ENCODE results near the gene APRT. TPM values are rescaled to one million over a fixed set of nuclear protein-coding genes. Genes with fewer than 3 reads are reported as not detected.
A peak's percentile ranks its signal among the peaks of the same experiment; 100 is the strongest.

APRT gene
- total and polyA plus RNA-seq, 5 donors from 2014 or later = 145 to 489 (median 418) TPM

GRCh38 chr16:88769617-88770460 is 41.9 kb downstream of the APRT start:
- H3K36me3 ChIP-seq (ENCODE audit: control insufficient read depth, insufficient read depth, low read length) = no peaks in the 10 kb centered on the region
- no peak overlapping the region for H3K4me3 Mint-ChIP-seq
- no peaks in the 10 kb centered on the region for H3K36me3 Mint-ChIP-seq
- no peaks in the 10 kb centered on the region for H3K9me3 ChIP-seq (ENCODE audit: control insufficient read depth in 2 of 2, low read length in 2 of 2)
- no peaks in the 10 kb centered on the region for H3K9me3 Mint-ChIP-seq
- H3K27me3 Mint-ChIP-seq = no peaks in the 10 kb centered on the region
- peak in 1 of 2 donors; percentile 39 for ATAC-seq (ENCODE audit: low read depth in 2 of 2)
- H3K27ac Mint-ChIP-seq = peak overlapping the region in 1 of 3 donors; percentile 25
- DNase-seq = peak in 1 of 3 donors; percentile 68
- peak overlapping the region; percentile 14 for H3K27ac ChIP-seq (ENCODE audit: insufficient read depth, low read length, poor library complexity, severe bottlenecking)
- no peak overlapping the region for H3K4me3 ChIP-seq (ENCODE audit: low read depth, low read length)
- H3K4me1 Mint-ChIP-seq = peaks cover 0 to 50% (median 19%) of the 10 kb centered on the region in 4 donors
- no peaks in the 10 kb centered on the region for H3K27me3 ChIP-seq (ENCODE audit: control insufficient read depth, insufficient read depth, low read length)
- H3K4me1 ChIP-seq (ENCODE audit: control insufficient read depth, insufficient read depth, low read length, poor library complexity, severe bottlenecking) = peaks cover 58% of the 10 kb centered on the region

- H3K4me1 Mint-ChIP-seq = peaks cover 0 to 44% (median 19%) of the 10 kb centered on the region in 4 donors
- Histone ChIP-seq H3K27me3 (ENCODE audit: control insufficient read depth, insufficient read depth, low read length) (no peaks in the 10 kb centered on the region), H3K4me3 (ENCODE audit: low read depth, low read length) (no peak overlapping the region), H3K9me3 (ENCODE audit: control insufficient read depth in 2 of 2, low read length in 2 of 2) (no peaks in the 10 kb centered on the region), H3K36me3 (ENCODE audit: control insufficient read depth, insufficient read depth, low read length) (peaks cover 8% of the 10 kb centered on the region), H3K4me1 (ENCODE audit: control insufficient read depth, insufficient read depth, low read length, poor library complexity, severe bottlenecking) (peaks cover 42% of the 10 kb centered on the region), H3K27ac (ENCODE audit: insufficient read depth, low read length, poor library complexity, severe bottlenecking) (no peak overlapping the region)
- peaks cover 2% of the 10 kb centered on the region for H3K36me3 Mint-ChIP-seq
- no peak overlapping the region for H3K4me3 Mint-ChIP-seq
- H3K27me3 Mint-ChIP-seq = no peaks in the 10 kb centered on the region
- no peak for ATAC-seq (ENCODE audit: low read depth in 2 of 2)
- no peak for DNase-seq
- H3K9me3 Mint-ChIP-seq = no peaks in the 10 kb centered on the region
- H3K27ac Mint-ChIP-seq = no peak overlapping the region
Measured at GRCh38 chr16:88768071-88768783, 43.5 kb downstream of the APRT start.

GRCh38 chr16:88767546-88768070 is 44.1 kb downstream of the APRT start:
- Histone ChIP-seq H3K27ac (ENCODE audit: insufficient read depth, low read length, poor library complexity, severe bottlenecking) (no peak overlapping the region), H3K9me3 (ENCODE audit: control insufficient read depth in 2 of 2, low read length in 2 of 2) (no peaks in the 10 kb centered on the region), H3K27me3 (ENCODE audit: control insufficient read depth, insufficient read depth, low read length) (no peaks in the 10 kb centered on the region), H3K36me3 (ENCODE audit: control insufficient read depth, insufficient read depth, low read length) (peaks cover 9% of the 10 kb centered on the region), H3K4me3 (ENCODE audit: low read depth, low read length) (no peak overlapping the region), H3K4me1 (ENCODE audit: control insufficient read depth, insufficient read depth, low read length, poor library complexity, severe bottlenecking) (peaks cover 36% of the 10 kb centered on the region)
- no peak for DNase-seq
- H3K36me3 Mint-ChIP-seq = peaks cover 3% of the 10 kb centered on the region
- peaks cover 0 to 45% (median 19%) of the 10 kb centered on the region in 4 donors for H3K4me1 Mint-ChIP-seq
- H3K27me3 Mint-ChIP-seq = no peaks in the 10 kb centered on the region
- ATAC-seq (ENCODE audit: low read depth in 2 of 2) = no peak
- no peaks in the 10 kb centered on the region for H3K9me3 Mint-ChIP-seq
- H3K27ac Mint-ChIP-seq = peak overlapping the region; percentile 69 to 90 (median 84)
- no peak overlapping the region for H3K4me3 Mint-ChIP-seq

GRCh38 chr16:88766975-88767374 is 44.8 kb downstream of the APRT start:
- no peaks in the 10 kb centered on the region for H3K9me3 Mint-ChIP-seq
- H3K27ac Mint-ChIP-seq = peak overlapping the region; percentile 69 to 90 (median 84)
- peaks cover 11% of the 10 kb centered on the region for H3K36me3 ChIP-seq (ENCODE audit: control insufficient read depth, insufficient read depth, low read length)
- ATAC-seq (ENCODE audit: low read depth in 2 of 2) (no peak), DNase-seq (no peak)
- no peaks in the 10 kb centered on the region for H3K27me3 Mint-ChIP-seq
- no peak overlapping the region for H3K27ac ChIP-seq (ENCODE audit: insufficient read depth, low read length, poor library complexity, severe bottlenecking)
- peaks cover 0 to 41% (median 19%) of the 10 kb centered on the region in 4 donors for H3K4me1 Mint-ChIP-seq
- H3K4me3 Mint-ChIP-seq = no peak overlapping the region
- no peaks in the 10 kb centered on the region for H3K9me3 ChIP-seq (ENCODE audit: control insufficient read depth in 2 of 2, low read length in 2 of 2)
- no peak overlapping the region for H3K4me3 ChIP-seq (ENCODE audit: low read depth, low read length)
- peaks cover 3% of the 10 kb centered on the region for H3K36me3 Mint-ChIP-seq
- H3K4me1 ChIP-seq (ENCODE audit: control insufficient read depth, insufficient read depth, low read length, poor library complexity, severe bottlenecking) = peaks cover 36% of the 10 kb centered on the region
- H3K27me3 ChIP-seq (ENCODE audit: control insufficient read depth, insufficient read depth, low read length) = no peaks in the 10 kb centered on the region

GRCh38 chr16:88764913-88765349 is 46.8 kb downstream of the APRT start:
- Histone ChIP-seq H3K27ac (ENCODE audit: insufficient read depth, low read length, poor library complexity, severe bottlenecking) (no peak overlapping the region), H3K27me3 (ENCODE audit: control insufficient read depth, insufficient read depth, low read length) (no peaks in the 10 kb centered on the region), H3K36me3 (ENCODE audit: control insufficient read depth, insufficient read depth, low read length) (peaks cover 11% of the 10 kb centered on the region), H3K4me1 (ENCODE audit: control insufficient read depth, insufficient read depth, low read length, poor library complexity, severe bottlenecking) (peaks cover 39% of the 10 kb centered on the region), H3K4me3 (ENCODE audit: low read depth, low read length) (no peak overlapping the region), H3K9me3 (ENCODE audit: control insufficient read depth in 2 of 2, low read length in 2 of 2) (no peaks in the 10 kb centered on the region)
- Mint-ChIP-seq H3K27me3 (no peaks in the 10 kb centered on the region), H3K4me1 (peaks cover 0 to 37% (median 15%) of the 10 kb centered on the region in 4 donors), H3K27ac (no peak overlapping the region), H3K36me3 (peaks cover 3% of the 10 kb centered on the region), H3K9me3 (no peaks in the 10 kb centered on the region), H3K4me3 (no peak overlapping the region)
- DNase-seq = no peak
- ATAC-seq (ENCODE audit: low read depth in 2 of 2) = no peak

GRCh38 chr16:88764080-88764479 is 47.6 kb downstream of the APRT start:
- Histone ChIP-seq H3K4me1 (ENCODE audit: control insufficient read depth, insufficient read depth, low read length, poor library complexity, severe bottlenecking) (peaks cover 42% of the 10 kb centered on the region), H3K27ac (ENCODE audit: insufficient read depth, low read length, poor library complexity, severe bottlenecking) (no peak overlapping the region), H3K9me3 (ENCODE audit: control insufficient read depth in 2 of 2, low read length in 2 of 2) (no peaks in the 10 kb centered on the region), H3K36me3 (ENCODE audit: control insufficient read depth, insufficient read depth, low read length) (peaks cover 11% of the 10 kb centered on the region), H3K4me3 (ENCODE audit: low read depth, low read length) (no peak overlapping the region), H3K27me3 (ENCODE audit: control insufficient read depth, insufficient read depth, low read length) (no peaks in the 10 kb centered on the region)
- ATAC-seq (ENCODE audit: low read depth in 2 of 2) = no peak
- no peaks in the 10 kb centered on the region for H3K27me3 Mint-ChIP-seq
- no peaks in the 10 kb centered on the region for H3K9me3 Mint-ChIP-seq
- H3K27ac Mint-ChIP-seq = peak overlapping the region in 1 of 3 donors; percentile 69
- DNase-seq = no peak
- H3K4me3 Mint-ChIP-seq = no peak overlapping the region
- peaks cover 0 to 36% (median 16%) of the 10 kb centered on the region in 4 donors for H3K4me1 Mint-ChIP-seq
- H3K36me3 Mint-ChIP-seq = peaks cover 3% of the 10 kb centered on the region

GRCh38 chr16:88763502-88764053 is 48.1 kb downstream of the APRT start:
- Histone ChIP-seq H3K9me3 (ENCODE audit: control insufficient read depth in 2 of 2, low read length in 2 of 2) (no peaks in the 10 kb centered on the region), H3K27me3 (ENCODE audit: control insufficient read depth, insufficient read depth, low read length) (no peaks in the 10 kb centered on the region), H3K4me1 (ENCODE audit: control insufficient read depth, insufficient read depth, low read length, poor library complexity, severe bottlenecking) (peaks cover 47% of the 10 kb centered on the region), H3K36me3 (ENCODE audit: control insufficient read depth, insufficient read depth, low read length) (peaks cover 11% of the 10 kb centered on the region), H3K27ac (ENCODE audit: insufficient read depth, low read length, poor library complexity, severe bottlenecking) (no peak overlapping the region), H3K4me3 (ENCODE audit: low read depth, low read length) (no peak overlapping the region)
- no peaks in the 10 kb centered on the region for H3K9me3 Mint-ChIP-seq
- peaks cover 3% of the 10 kb centered on the region for H3K36me3 Mint-ChIP-seq
- DNase-seq (no peak), ATAC-seq (ENCODE audit: low read depth in 2 of 2) (no peak)
- H3K4me3 Mint-ChIP-seq = no peak overlapping the region
- peaks cover 0 to 39% (median 19%) of the 10 kb centered on the region in 4 donors for H3K4me1 Mint-ChIP-seq
- no peaks in the 10 kb centered on the region for H3K27me3 Mint-ChIP-seq
- peak overlapping the region in 2 of 3 donors; percentile 36 to 69 for H3K27ac Mint-ChIP-seq
